NCI-H510A (cell line): ENCODE results near the gene NOC2L.

Experiments used
- DNase-seq: peaks from one replicate; lab custom pipeline; 2025; lab: John Stamatoyannopoulos, UW

The NOC2L gene

GRCh38 chr1:974687-975328 is 15.8 kb upstream of the NOC2L start:
- no peak for DNase-seq

DNA sequence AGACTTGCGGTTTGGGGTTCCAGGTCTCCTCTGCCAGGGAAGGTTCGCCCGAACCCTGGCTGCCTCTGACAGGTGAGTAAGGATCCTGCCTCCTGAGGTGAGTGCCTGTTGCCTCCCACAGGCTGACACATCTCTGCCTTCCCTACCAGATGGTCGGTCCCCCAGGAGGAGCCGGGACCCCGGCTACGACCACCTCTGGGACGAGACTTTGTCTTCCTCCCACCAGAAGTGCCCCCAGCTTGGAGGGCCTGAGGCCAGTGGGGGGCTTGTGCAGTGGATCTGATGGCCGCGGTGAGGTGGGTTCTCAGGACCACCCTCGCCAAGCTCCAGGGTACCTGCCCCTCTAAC is 15.2 kb upstream of the NOC2L start:
- no peak for DNase-seq

DNA sequence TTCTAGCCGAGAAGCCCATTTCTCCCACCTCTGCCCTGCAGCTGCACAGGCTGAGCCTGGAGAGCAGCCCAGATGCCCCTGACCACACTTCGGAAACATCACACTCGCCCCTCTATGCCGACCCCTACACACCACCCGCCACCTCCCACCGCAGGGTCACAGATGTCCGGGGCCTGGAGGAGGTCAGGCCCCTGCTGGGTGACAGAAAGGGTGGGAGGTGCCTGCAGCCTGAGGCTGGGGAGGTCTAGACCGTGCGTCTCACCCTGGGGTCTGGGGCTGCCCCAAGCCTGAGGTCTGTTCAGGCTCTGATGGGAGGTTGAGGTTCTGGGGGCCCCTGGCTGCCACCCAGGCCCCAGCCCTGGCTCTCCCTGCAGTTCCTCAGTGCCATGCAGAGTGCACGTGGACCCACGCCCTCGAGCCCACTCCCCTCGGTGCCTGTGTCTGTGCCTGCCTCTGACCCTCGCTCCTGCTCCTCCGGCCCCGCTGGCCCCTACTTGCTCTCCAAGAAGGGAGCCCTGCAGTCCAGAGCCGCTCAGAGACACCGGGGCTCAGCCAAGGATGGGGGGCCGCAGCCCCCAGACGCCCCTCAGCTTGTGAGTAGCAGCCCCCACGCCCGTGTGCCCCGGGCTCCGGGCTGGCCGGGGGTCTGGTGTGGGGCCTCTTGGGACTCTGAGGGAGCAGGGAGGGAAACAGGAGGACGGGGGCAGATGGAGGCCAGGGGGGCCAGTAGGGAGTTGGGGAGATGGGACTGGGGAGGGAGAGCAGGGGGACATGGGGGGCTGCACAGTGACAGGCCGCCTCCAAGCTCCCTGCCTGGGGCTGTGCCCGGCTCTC is 14.6 kb upstream of the NOC2L start:
- no peak for DNase-seq

DNA sequence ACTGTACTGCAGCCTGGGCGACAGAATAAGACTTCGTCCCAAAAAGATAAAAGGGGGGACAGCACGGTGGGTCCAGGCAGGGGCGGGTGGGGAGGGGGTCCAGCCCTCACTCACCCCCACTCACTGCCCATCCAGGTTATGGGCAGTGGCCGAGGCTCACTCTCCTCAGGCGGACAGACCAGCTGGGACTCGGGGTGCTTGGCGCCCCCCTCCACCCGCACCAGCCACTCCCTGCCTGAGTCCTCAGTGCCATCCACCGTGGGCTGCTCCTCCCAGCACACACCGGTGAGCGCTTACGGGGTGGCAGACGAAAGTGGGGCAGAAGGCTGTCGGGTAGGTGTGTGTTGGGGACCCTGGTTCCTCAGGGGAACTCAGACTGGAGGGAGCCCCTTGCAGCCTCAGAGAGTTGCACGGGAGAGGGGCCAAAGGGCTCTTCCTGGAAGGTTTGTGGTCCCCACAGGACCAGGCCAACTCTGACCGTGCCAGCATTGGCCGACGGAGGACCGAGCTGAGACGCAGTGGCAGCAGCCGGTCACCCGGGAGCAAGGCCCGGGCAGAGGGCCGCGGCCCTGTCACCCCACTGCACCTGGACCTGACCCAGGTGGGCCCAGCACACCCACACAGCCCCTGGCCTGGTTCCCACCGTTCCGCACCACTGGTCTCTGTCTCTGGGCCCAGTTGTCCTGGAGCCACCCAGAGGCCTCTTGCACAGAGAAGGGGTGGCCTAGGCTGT is 13.8 kb upstream of the NOC2L start:
- no peak for DNase-seq

GRCh38 chr1:971751-972506 is 12.9 kb upstream of the NOC2L start:
- DNase-seq = no peak

GRCh38 chr1:970973-971730 is 12.1 kb upstream of the NOC2L start:
- no peak for DNase-seq

GRCh38 chr1:970242-970972 is 11.4 kb upstream of the NOC2L start:
- DNase-seq = no peak

GRCh38 chr1:969260-969855 is 10.3 kb upstream of the NOC2L start:
- DNase-seq = no peak

- no peak for DNase-seq
These were observed 8.6 kb upstream of the NOC2L start for GRCh38 chr1:967466-968343.

DNA sequence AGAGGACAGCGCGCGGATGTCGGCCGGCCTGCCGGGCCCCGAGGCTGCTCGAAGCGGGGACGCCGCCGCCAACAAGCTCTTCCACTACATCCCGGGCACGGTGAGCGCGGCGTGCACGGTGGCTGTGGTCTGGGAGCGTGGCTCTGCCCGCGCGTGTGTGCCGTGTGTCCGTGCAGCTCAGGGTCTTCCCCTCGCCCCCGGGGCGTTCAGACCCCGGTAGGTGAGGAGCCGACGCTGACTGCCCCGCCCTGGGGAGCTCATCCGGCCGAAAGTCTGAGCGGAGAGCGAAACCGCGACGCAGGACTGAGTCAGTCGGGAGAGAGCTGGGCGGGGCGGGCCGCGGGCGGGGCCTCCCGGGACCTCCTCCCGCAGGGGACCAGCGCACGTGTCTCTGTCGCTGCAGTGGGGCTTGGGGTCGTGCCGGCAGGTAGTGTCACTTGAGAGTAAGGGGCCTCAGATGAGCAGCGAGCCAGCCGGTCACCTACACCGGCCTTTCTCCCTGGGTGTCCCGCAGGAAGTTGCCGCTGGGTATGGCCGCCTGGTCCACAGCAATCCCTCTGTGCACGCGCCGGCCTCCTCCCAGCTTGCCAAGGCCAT is 7.7 kb upstream of the NOC2L start:
- no peak for DNase-seq

DNA sequence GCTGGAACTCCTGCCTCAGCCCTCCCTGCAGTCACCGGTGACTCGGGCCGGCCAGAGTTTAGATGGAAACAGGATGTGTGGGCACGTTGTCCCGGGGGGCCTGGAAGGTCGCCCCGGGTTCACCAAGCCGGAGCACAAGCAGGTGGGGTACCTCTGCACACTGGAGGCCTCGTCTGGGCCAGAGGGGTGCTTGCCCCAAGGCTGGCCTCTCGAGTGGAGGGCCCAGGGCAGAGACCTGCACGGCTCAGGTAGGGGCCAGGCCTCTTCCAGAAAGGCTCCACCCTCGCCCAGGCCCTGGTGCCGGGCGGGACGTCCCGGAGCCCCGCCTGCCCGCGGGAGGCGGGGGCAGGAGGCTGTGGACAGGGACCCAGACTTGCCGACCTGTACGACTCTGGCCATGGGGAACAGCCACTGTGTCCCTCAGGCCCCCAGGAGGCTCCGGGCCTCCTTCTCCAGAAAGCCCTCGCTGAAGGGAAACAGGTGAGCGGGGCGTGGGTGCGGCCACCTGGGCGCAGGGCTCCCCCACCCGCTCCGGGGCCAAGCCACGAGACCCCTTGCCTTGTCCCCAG is 7.2 kb upstream of the NOC2L start, which contains the start of gene PLEKHN1:
PLEKHN1 (plus strand) TSS at position 348 of the 569 bp plus-strand sequence; CDS start at position 398, 50 bp downstream.
- no peak for DNase-seq

GRCh38 chr1:965526-966134 is 6.6 kb upstream of the NOC2L start:
- no peak for DNase-seq

DNA sequence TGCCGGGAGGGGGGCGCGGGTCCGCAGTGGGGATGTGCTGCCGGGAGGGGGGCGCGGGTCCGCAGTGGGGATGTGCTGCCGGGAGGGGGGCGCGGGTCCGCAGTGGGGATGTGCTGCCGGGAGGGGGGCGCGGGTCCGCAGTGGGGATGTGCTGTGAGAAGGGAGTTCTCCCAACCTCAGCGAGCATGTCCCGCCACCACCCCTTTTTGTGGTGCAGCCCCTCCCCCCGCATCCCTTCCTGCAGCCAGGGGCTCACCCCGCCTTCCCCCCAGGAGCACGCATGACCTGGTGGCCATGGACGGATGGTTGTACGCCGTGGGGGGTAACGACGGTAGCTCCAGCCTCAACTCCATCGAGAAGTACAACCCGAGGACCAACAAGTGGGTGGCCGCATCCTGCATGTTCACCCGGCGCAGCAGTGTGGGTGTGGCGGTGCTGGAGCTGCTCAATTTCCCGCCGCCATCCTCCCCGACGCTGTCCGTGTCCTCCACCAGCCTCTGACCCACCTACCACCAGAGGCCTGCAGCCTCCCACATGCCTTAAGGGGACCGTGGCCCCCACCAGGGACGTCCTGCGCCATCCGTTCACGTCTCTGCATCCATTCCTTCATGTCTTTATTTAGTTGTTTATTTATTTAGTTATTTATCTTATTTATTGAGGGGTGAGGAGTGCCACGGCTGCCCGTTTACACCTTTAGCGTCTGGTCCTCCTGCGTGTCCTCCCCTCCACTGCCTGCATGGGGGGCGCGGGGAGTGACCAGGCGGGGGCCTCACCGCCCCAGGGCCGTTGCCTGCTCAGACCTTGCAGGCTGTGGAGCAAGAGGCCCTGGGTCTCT is 5.9 kb upstream of the NOC2L start:
- no peak for DNase-seq

DNA sequence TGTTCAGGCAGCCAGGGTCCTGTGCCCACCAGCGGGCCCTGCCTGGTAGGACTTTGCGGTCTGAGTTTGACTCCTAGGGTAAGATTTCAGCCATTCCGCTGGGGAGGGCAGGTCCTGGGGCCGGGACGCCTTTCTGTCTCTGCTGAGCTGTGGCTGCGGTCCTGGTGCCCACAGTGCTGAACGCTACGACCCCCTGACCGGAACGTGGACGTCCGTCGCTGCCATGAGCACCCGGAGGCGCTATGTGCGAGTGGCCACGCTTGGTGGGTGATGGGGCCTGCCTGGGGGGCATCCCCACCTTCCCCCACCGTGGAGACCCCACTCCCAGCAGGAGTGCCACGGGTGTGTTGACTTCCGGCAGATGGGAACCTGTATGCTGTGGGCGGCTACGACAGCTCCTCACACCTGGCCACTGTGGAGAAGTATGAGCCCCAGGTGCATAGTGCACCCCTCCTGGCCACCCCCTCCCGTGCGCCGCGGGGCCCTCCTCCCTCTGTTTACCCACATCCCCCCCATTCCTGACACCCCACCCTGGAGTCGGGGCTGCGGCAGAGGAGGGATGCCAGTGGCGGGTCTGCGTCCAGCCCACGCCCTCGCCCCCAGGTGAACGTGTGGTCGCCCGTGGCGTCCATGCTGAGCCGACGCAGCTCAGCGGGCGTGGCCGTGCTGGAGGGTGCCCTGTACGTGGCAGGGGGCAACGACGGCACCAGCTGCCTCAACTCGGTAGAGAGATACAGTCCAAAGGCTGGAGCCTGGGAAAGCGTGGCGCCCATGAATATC is 4.9 kb upstream of the NOC2L start:
- no peak for DNase-seq

- DNase-seq = no peak
These were observed 4.2 kb upstream of the NOC2L start for GRCh38 chr1:963301-963651.
